IMR-90 (cell line): ENCODE results near the gene PCDHA11. TPM values are rescaled to one million over a fixed set of nuclear protein-coding genes. Genes with fewer than 3 reads are reported as not detected.

Experiments
- ATAC-seq: fragments of 200-7000 bp; cut with Tn5 transposase; 2 replicates; pipeline ENCODE4 v1.9.1; 2020; ENCODE audit warnings: low read depth, mild to moderate bottlenecking, moderate library complexity
- BruUV-seq: library from RNA; stranded (reverse); fragments of 400-500 nt; replicated peaks from 2 replicates; lab custom pipeline; 2021; lab: Mats Ljungman, UMichigan
- CTCF ChIA-PET: fragments of 300-600 bp; formaldehyde crosslinking; extraction: SDS; loops from one replicate; lab custom pipeline; 2021; ENCODE audit warnings: antibody characterized with exemption; lab: Yijun Ruan, JAX
- POLR2A ChIA-PET: fragments of 300-600 bp; sonication (Branson Sonifier 250); formaldehyde crosslinking; loops from one replicate; lab custom pipeline; 2022; ENCODE audit warnings: antibody characterized with exemption; ENCODE audit not compliant: unreplicated experiment; lab: Charles Lee
- DNase-seq: peaks from one replicate; pipeline ENCODE4 v3.0.0; 2013
- H2AFZ ChIP-seq: replicated peaks from 2 replicates; pipeline ENCODE3; 2013; ENCODE audit warnings: low read length, mild to moderate bottlenecking; ENCODE audit not compliant: poor library complexity
- H2AK5ac ChIP-seq: 2 replicates; pipeline ENCODE4 v1.6.1; 2013; ENCODE audit warnings: low read depth, low read length, inconsistent platforms
- H2AK9ac ChIP-seq: replicated peaks from 2 replicates; pipeline ENCODE3; 2013; ENCODE audit warnings: mild to moderate bottlenecking, low read depth, low read length, moderate library complexity; ENCODE audit not compliant: poor library complexity
- H2BK120ac ChIP-seq: 2 replicates; pipeline ENCODE4 v1.6.1; 2013; ENCODE audit warnings: low read depth, low read length, inconsistent platforms
- H2BK15ac ChIP-seq: 3 replicates; pipeline ENCODE4 v1.6.1; 2013; ENCODE audit warnings: low read depth, low read length, inconsistent platforms
- H2BK20ac ChIP-seq: 2 replicates; pipeline ENCODE4 v1.6.1; 2013; ENCODE audit warnings: low read depth, mild to moderate bottlenecking, inconsistent platforms, low read length, moderate library complexity
- H2BK5ac ChIP-seq: 2 replicates; pipeline ENCODE4 v1.6.1; 2013; ENCODE audit warnings: mild to moderate bottlenecking, low read depth, low read length, inconsistent platforms; ENCODE audit not compliant: poor library complexity, severe bottlenecking
- H3K14ac ChIP-seq: replicated peaks from 2 replicates; pipeline ENCODE4 v1.6.1; 2013; ENCODE audit warnings: low read depth, low read length, inconsistent platforms
- H3K18ac ChIP-seq: 2 replicates; pipeline ENCODE4 v1.6.1; 2013; ENCODE audit warnings: low read depth, low read length, control low read depth
- H3K23ac ChIP-seq: 2 replicates; pipeline ENCODE4 v1.6.1; 2013; ENCODE audit warnings: low read depth, low read length, inconsistent platforms
- H3K27ac ChIP-seq: 2 replicates; pipeline ENCODE4 v1.5.1; 2013; ENCODE audit warnings: mild to moderate bottlenecking, control low read depth, low read length; ENCODE audit not compliant: insufficient read depth
- H3K27me3 ChIP-seq: 2 replicates; pipeline ENCODE4 v1.6.1; 2013; ENCODE audit warnings: low read length; ENCODE audit not compliant: control insufficient read depth, insufficient read depth
- H3K36me3 ChIP-seq: 2 replicates; pipeline ENCODE4 v1.6.1; 2013; ENCODE audit warnings: low read length, mixed read lengths; ENCODE audit not compliant: control insufficient read depth, insufficient read depth
- H3K4ac ChIP-seq: 2 replicates; pipeline ENCODE4 v1.6.1; 2013; ENCODE audit warnings: low read depth, low read length, inconsistent platforms
- H3K4me1 ChIP-seq: 2 replicates; pipeline ENCODE4 v1.6.1; 2013; ENCODE audit warnings: low read length, mixed read lengths; ENCODE audit not compliant: control insufficient read depth, insufficient read depth
- H3K4me2 ChIP-seq: 2 replicates; pipeline ENCODE4 v1.6.1; 2013; ENCODE audit warnings: low read depth, mild to moderate bottlenecking, control low read depth, low read length, moderate library complexity
- H3K4me3 ChIP-seq: 2 replicates; pipeline ENCODE4 v1.5.1; 2013; ENCODE audit warnings: low read depth, mild to moderate bottlenecking, control low read depth, low read length, moderate library complexity; ENCODE audit not compliant: insufficient read depth
- H3K56ac ChIP-seq: 2 replicates; pipeline ENCODE4 v1.6.1; 2013; ENCODE audit warnings: low read length, inconsistent platforms; ENCODE audit not compliant: insufficient read depth; ENCODE audit errors: extremely low read depth
- H3K79me1 ChIP-seq, 2 experiments: 2 replicates each; pipeline ENCODE4 v1.6.1; 2013; ENCODE audit warnings: low read length in 2 of 2, inconsistent platforms in 1 of 2, low read depth in 1 of 2
- H3K9ac ChIP-seq: 2 replicates; pipeline ENCODE4 v1.6.1; 2013; ENCODE audit warnings: low read depth, low read length, control low read depth
- H3K9me1 ChIP-seq: 2 replicates; pipeline ENCODE4 v1.6.1; 2013; ENCODE audit warnings: low read length, inconsistent platforms; ENCODE audit not compliant: insufficient read depth
- H3K9me3 ChIP-seq: 2 replicates; pipeline ENCODE4 v1.6.1; 2013; ENCODE audit warnings: low read length; ENCODE audit not compliant: control insufficient read depth, insufficient read depth
- H4K20me1 ChIP-seq: 2 replicates; pipeline ENCODE4 v1.6.1; 2013; ENCODE audit warnings: low read length, inconsistent platforms; ENCODE audit not compliant: insufficient read depth
- H4K5ac ChIP-seq: 2 replicates; pipeline ENCODE4 v1.6.1; 2013; ENCODE audit warnings: mild to moderate bottlenecking, low read depth, low read length, control low read depth
- H4K8ac ChIP-seq, 2 experiments: 2 replicates each; pipeline ENCODE4 v1.6.1; 2013; ENCODE audit warnings: low read depth in 2 of 2, low read length in 2 of 2, control low read depth in 1 of 2, inconsistent platforms in 1 of 2
- H4K91ac ChIP-seq: 2 replicates; pipeline ENCODE4 v1.6.1; 2013; ENCODE audit warnings: low read depth, low read length, inconsistent platforms; ENCODE audit not compliant: insufficient read depth
- BHLHE40 ChIP-seq: fragments of 150-350 bp; IDR thresholded peaks from 2 replicates; pipeline ENCODE4 v1.6.1; 2016; ENCODE audit warnings: mild to moderate bottlenecking, low read depth, low read length
- CTCF ChIP-seq: conservative IDR thresholded peaks from 2 replicates; pipeline ENCODE4 v1.5.1; 2012; ENCODE audit warnings: mild to moderate bottlenecking, low read depth, low read length, improper control_type of control experiment
- ELK1 ChIP-seq: fragments of 150-350 bp; IDR thresholded peaks from 2 replicates; pipeline ENCODE4 v1.6.1; 2016; ENCODE audit warnings: low read depth, mild to moderate bottlenecking, low read length, moderate library complexity, borderline replicate concordance
- MAFK ChIP-seq: IDR thresholded peaks from 2 replicates; pipeline ENCODE4 v1.6.1; 2012; ENCODE audit warnings: low read depth, low read length, improper control_type of control experiment
- NFE2L2 ChIP-seq: fragments of 150-350 bp; IDR thresholded peaks from 2 replicates; pipeline ENCODE4 v1.6.1; 2016; ENCODE audit warnings: low read depth, mild to moderate bottlenecking, low read length
- POLR2A ChIP-seq: IDR thresholded peaks from 2 replicates; pipeline ENCODE4 v1.6.1; 2012; ENCODE audit warnings: mild to moderate bottlenecking, low read depth, low read length
- RAD21 ChIP-seq: IDR thresholded peaks from 2 replicates; pipeline ENCODE4 v1.6.1; 2012; ENCODE audit warnings: low read length, improper control_type of control experiment
- SMC3 ChIP-seq: fragments of 150-350 bp; IDR thresholded peaks from 2 replicates; pipeline ENCODE4 v1.6.1; 2016; ENCODE audit warnings: low read depth, mild to moderate bottlenecking, antibody characterized with exemption, low read length, moderate library complexity
- WGBS, 2 experiments: methylation state at CpG; one replicate each; pipeline versions ENCODE4 v1.1.5 to v1.1.7; 2013; ENCODE audit warnings: missing lambda C conversion rate in 2 of 2; ENCODE audit not compliant: insufficient read length in 1 of 2; ENCODE audit errors: extremely low coverage in 2 of 2; 5-methylcytosine and 5-hydroxymethylcytosine counted together
- dilution Hi-C: fragments of 300-500 bp; cut with HindIII; formaldehyde crosslinking; loops from one replicate; pipeline ENCODE4 v1.14.3; 2018; ENCODE audit warnings: low sequenced_read_pairs; ENCODE audit not compliant: unreplicated experiment
- in situ Hi-C: fragments of 300-500 bp; cut with MboI; formaldehyde crosslinking; loops from 3 replicates; pipeline ENCODE4 v1.14.3; 2019; ENCODE audit warnings: low sequenced_read_pairs, inconsistent platforms, mixed read lengths
- intact Hi-C: fragments of 100-400 bp; cut with micrococcal nuclease; formaldehyde crosslinking; loops from 2 replicates; pipeline ENCODE4 v1.10.0; 2022
- polyA plus RNA-seq, 3 experiments: library from polyadenylated mRNA; depleted of rRNA; stranded (reverse); fragments of >200 nt; gene quantifications; 2 replicates each; pipeline ENCODE4 v1.2.3, GENCODE V29; 2012; ENCODE audit warnings: low replicate concordance in 1 of 3
- total RNA-seq: library from RNA; depleted of rRNA; stranded (reverse); fragments of >200 nt; gene quantifications from 2 replicates; pipeline ENCODE4 v1.2.3, GENCODE V29; 2012

Gene PCDHA11
- total and polyA plus RNA-seq, 2 of the 4 experiments (the other 2 are of a cell fraction) = under 0.01 TPM; not detected in 1

- in situ Hi-C loops = no loop called here
- intact Hi-C loops = no loop called here
- WGBS, 2 experiments = 58% methylated on average over 38 of the region's 94 CpGs; no CpG with 5 or more reads in 1 of the 2 experiments
Observed at GRCh38 chr5:140857177-140857986, 11.4 kb upstream of the PCDHA11 start.

More at GRCh38 chr5:140857177-140857986, 11.4 kb upstream of the PCDHA11 start:
- no peak overlapping the region for H4K91ac ChIP-seq
- H2BK120ac ChIP-seq = no peak overlapping the region
- H3K36me3 ChIP-seq = no peaks in the 10 kb centered on the region
- H3K79me1 ChIP-seq = no peaks in the 10 kb centered on the region
- H3K9me3 ChIP-seq = peaks cover 29% of the 10 kb centered on the region
- ATAC-seq (no peak), DNase-seq (no peak)
- no TSS peak for BruUV-seq
- H4K5ac ChIP-seq = no peak overlapping the region
- no peak overlapping the region for H3K27ac ChIP-seq
- no peaks in the 10 kb centered on the region for H3K4me1 ChIP-seq
- H4K20me1 ChIP-seq = no peaks in the 10 kb centered on the region
- no peak overlapping the region for H2BK5ac ChIP-seq
- H3K4me3 ChIP-seq = no peak overlapping the region
- no peak overlapping the region for H3K14ac ChIP-seq
- no peak overlapping the region for H2AK5ac ChIP-seq
- H2BK15ac ChIP-seq = no peak overlapping the region
- H2AK9ac ChIP-seq = no peak overlapping the region
- H2BK20ac ChIP-seq = no peak overlapping the region
- no peaks in the 10 kb centered on the region for H3K9me1 ChIP-seq
- TF ChIP-seq ELK1 (no peak), POLR2A (no peak), CTCF (no peak), RAD21 (no peak), MAFK (no peak), SMC3 (no peak), BHLHE40 (no peak), NFE2L2 (no peak)
- no peak overlapping the region for H4K8ac ChIP-seq
- H3K4ac ChIP-seq = no peak overlapping the region
- CTCF ChIA-PET = no interaction called here
- no peak overlapping the region for H3K56ac ChIP-seq
- no peaks in the 10 kb centered on the region for H3K27me3 ChIP-seq
- no peak overlapping the region for H3K9ac ChIP-seq
- dilution Hi-C loops = no loop called here
- H3K4me2 ChIP-seq = no peak overlapping the region
- H2AFZ ChIP-seq = no peak overlapping the region
- no peak overlapping the region for H3K18ac ChIP-seq
- no peak overlapping the region for H3K23ac ChIP-seq
- POLR2A ChIA-PET = no interaction called here
